A549 (cell line): ENCODE data around the gene RPL18.

Experiments
- CTCF ChIP-seq: fragments of >200 bp; sonication (Bioruptor Twin); formaldehyde crosslinking; IDR thresholded peaks from 3 replicates; pipeline ENCODE4 v1.5.1; 2016
- EP300 ChIP-seq, 2 experiments: fragments of >200 bp; sonication (Bioruptor Twin); formaldehyde crosslinking; IDR thresholded peaks; 2 replicates in 1 of 2; 3 replicates in 1 of 2; pipeline ENCODE4 v1.6.1; 2016 to 2017
- ESRRA ChIP-seq: fragments of 150-350 bp; IDR thresholded peaks from 2 replicates; pipeline ENCODE4 v1.6.1; 2014; ENCODE audit warnings: mild to moderate bottlenecking, low read length, borderline replicate concordance
- HDAC2 ChIP-seq: fragments of 200-600 bp; sonication (generic); IDR thresholded peaks from 2 replicates; pipeline ENCODE4 v1.6.1; 2016
- JUNB ChIP-seq: fragments of >200 bp; sonication (Bioruptor Twin); formaldehyde crosslinking; IDR thresholded peaks from 2 replicates; pipeline ENCODE4 v1.6.1; 2016
- MAX ChIP-seq: IDR thresholded peaks from 2 replicates; pipeline ENCODE4 v1.6.1; 2012
- MYC ChIP-seq: IDR thresholded peaks from 2 replicates; pipeline ENCODE4 v1.6.1; 2012; ENCODE audit warnings: mild to moderate bottlenecking, inconsistent platforms, low read length, improper control_type of control experiment, borderline replicate concordance
- POLR2A ChIP-seq: IDR thresholded peaks from 2 replicates; pipeline ENCODE4 v1.6.1; 2012; ENCODE audit warnings: mild to moderate bottlenecking, low read length
- REST ChIP-seq: fragments of 200-600 bp; sonication (generic); IDR thresholded peaks from 2 replicates; pipeline ENCODE4 v1.6.1; 2016; ENCODE audit warnings: antibody characterized with exemption, mild to moderate bottlenecking, moderate library complexity
- SMC3 ChIP-seq: fragments of >200 bp; sonication (Bioruptor Twin); formaldehyde crosslinking; IDR thresholded peaks from 3 replicates; pipeline ENCODE4 v1.6.1; 2018; ENCODE audit warnings: inconsistent platforms
- ZSCAN20 ChIP-seq: fragments of 250-450 bp; sonication (Bioruptor Pico); IDR thresholded peaks from 2 replicates; pipeline ENCODE4 v1.8.0; 2022; ENCODE audit warnings: mild to moderate bottlenecking, moderate library complexity

GRCh38 chr19:48658483-48658882 lies 39.5 kb upstream of the RPL18 start:
- TF ChIP-seq MYC (no peak), SMC3 (no peak), ZSCAN20 (CRISPR knock-in tag) (no peak), EP300 (IDR thresholded peaks at IDR 0.05) (no peak), HDAC2 (no peak), REST (no peak), POLR2A (no peak), CTCF (no peak), JUNB (no peak), ESRRA (no peak), MAX (no peak)
